ENCODE results near the gene METTL17. TPM values are rescaled to one million over a fixed set of nuclear protein-coding genes. Genes with fewer than 3 reads are reported as not detected.
A peak's percentile ranks its signal among the peaks of the same experiment; 100 is the strongest.

METTL17 gene
- total and polyA plus RNA-seq, 2 of the 13 experiments (the other 11 are each of a cell fraction or from before 2014, with no cell fraction given), result 122 to 199 TPM

DNA sequence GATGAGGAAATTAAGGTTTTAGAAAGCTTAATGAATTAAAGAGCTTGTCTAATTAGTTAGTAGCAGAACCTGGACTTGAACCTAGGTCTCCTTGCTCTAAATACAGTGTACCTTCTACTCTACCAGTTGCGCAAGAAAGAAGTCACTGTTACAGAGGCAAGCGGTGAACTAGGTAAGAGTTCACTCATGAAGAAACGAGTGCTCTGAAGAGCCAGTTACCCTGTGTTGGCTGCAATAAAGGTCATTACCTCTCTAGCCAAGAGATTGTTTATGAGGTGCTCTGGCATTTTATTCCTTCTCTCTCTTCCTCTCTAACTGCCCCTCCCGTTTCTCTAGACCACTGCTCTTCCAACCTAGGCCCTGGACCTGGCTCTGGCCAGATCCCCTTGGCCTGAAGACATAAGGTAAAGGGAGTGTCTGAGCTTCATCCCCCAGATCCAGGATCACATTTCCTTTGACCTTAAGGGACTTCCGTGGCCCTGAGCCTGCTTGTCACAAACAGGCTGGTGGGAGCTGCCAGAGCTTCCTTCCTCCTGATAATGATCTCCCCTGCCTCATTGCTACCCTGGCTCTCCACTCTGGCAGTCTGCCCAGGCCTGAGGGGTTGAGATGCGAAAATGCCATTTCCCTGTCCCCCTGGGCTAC, 54.3 kb downstream of the METTL17 start:
- DNase-seq (ENCODE audit: low spot score) (peak; percentile 78), ATAC-seq (peak; percentile 42), FAIRE-seq (peak; percentile 73)
- H3K9me3 ChIP-seq (ENCODE audit: low read length), result no peaks in the 10 kb centered on the region
- H3K4me3 ChIP-seq (replicated peaks in 1 of 3; ENCODE audit: insufficient read depth in 1 of 3, low read depth in 2 of 3, low read length in 3 of 3), result 0 out of 6 replicates have a peak overlapping the region, but pooled peaks of 1 of the 3 experiments have one; percentile 15
- ChIA-PET CTCF (ENCODE audit: low intra/inter-chr PET ratio, low total read pairs) (interaction anchor here (0.9 to 2.2 kb wide), 2 partner anchors 29 to 48 kb away, joined by 4 to 8 read pairs; no protein-coding TSS in a partner anchor), POLR2A (interaction anchor here (1.2 to 2.3 kb wide), 9 partner anchors 8 to 358 kb away, joined by 3 to 18 read pairs (median 7); partner anchors contain the start of genes ARHGEF40 and NDRG2)
- H3K4me1 ChIP-seq (ENCODE audit: insufficient read depth, low read length), result peaks cover 75% of the 10 kb centered on the region
- WGBS (ENCODE audit: low lambda C conversion rate), result 19% methylated on average over 6 of the region's 6 CpGs
- intact Hi-C loops (cut with micrococcal nuclease; ENCODE audit: unreplicated experiment) (no loop called here), in situ Hi-C loops (cut with HindIII; ENCODE audit: extremely low pct_ligation_motif_present, low pct_unique_long_range_greater_than_20kb) (loop anchor here (5.0 kb wide), 1 partner anchor 187 kb away; no protein-coding TSS in a partner anchor)
- H3K27ac ChIP-seq (ENCODE audit: extremely low read length, insufficient read depth, low read length), result peak overlapping the region; percentile 83
- BruUV-seq (replicated peaks), result no TSS peak
- no peak overlapping the region for H2AFZ ChIP-seq (ENCODE audit: low read length)
- no peaks in the 10 kb centered on the region for H3K79me2 ChIP-seq (ENCODE audit: insufficient read depth, low read length)
- H3K4me2 ChIP-seq (ENCODE audit: low read depth, low read length), result peak overlapping the region; percentile 52
- H3K36me3 ChIP-seq (replicated peaks in 1 of 2; ENCODE audit: control insufficient read depth in 1 of 2, insufficient read depth in 2 of 2, low read length in 2 of 2), result no peaks in the 10 kb centered on the region
- H4K20me1 ChIP-seq (ENCODE audit: insufficient read depth, low read length), result no peaks in the 10 kb centered on the region
- H3K9ac ChIP-seq (ENCODE audit: insufficient read depth, low read depth, low read length), result peak overlapping the region; percentile 14; the same call in 1 of the 2 replicates
- no peaks in the 10 kb centered on the region for H3K27me3 ChIP-seq (ENCODE audit: control insufficient read depth in 1 of 2, insufficient read depth in 2 of 2, low read length in 2 of 2)
- TF ChIP-seq SAFB2 (CRISPR knock-in tag; IDR thresholded peaks at IDR 0.05; ENCODE audit: borderline replicate concordance, low read depth) (no peak; the same call in 1 of the 2 replicates), SRSF1 (optimal IDR thresholded peaks at IDR 0.05; ENCODE audit: low read depth, low read length) (no peak), SSRP1 (CRISPR knock-in tag; IDR thresholded peaks at IDR 0.05) (no peak), ZNF556 (CRISPR knock-in tag; IDR thresholded peaks at IDR 0.05; ENCODE audit: borderline replicate concordance) (no peak), GATAD2A (CRISPR knock-in tag; IDR thresholded peaks at IDR 0.05) (peak; percentile 74), SALL1 (CRISPR knock-in tag; IDR thresholded peaks at IDR 0.05) (peak; percentile 67), SNAPC2 (CRISPR knock-in tag; IDR thresholded peaks at IDR 0.05) (0 out of 2 replicates have a peak, but pooled peaks have one; percentile 59), ZNF451 (CRISPR knock-in tag; IDR thresholded peaks at IDR 0.05) (0 out of 2 replicates have a peak, but pooled peaks have one; percentile 60), ZKSCAN8 (CRISPR knock-in tag; IDR thresholded peaks at IDR 0.05; ENCODE audit: borderline replicate concordance) (peak; percentile 37; the same call in 1 of the 2 replicates), ZNF564 (CRISPR knock-in tag; IDR thresholded peaks at IDR 0.05) (0 out of 2 replicates have a peak, but pooled peaks have one; percentile 37), NCOR1 (IDR thresholded peaks at IDR 0.05; ENCODE audit: borderline replicate concordance, low read length) (peak; percentile 85; the same call in 1 of the 2 replicates), HOXA5 (CRISPR knock-in tag; IDR thresholded peaks at IDR 0.05) (no peak), GABPB1 (CRISPR knock-in tag; IDR thresholded peaks at IDR 0.05) (no peak), ZSCAN29 (CRISPR knock-in tag; conservative IDR thresholded peaks at IDR 0.05) (no peak), CREB1 (IDR thresholded peaks at IDR 0.05) (no peak), CREB1 (CRISPR knock-in tag; IDR thresholded peaks at IDR 0.05) (peak; percentile 57; the same call in 1 of the 2 replicates), SPEN (CRISPR knock-in tag; IDR thresholded peaks at IDR 0.05; ENCODE audit: low read depth) (peak; percentile 80), ZNF350 (CRISPR knock-in tag; IDR thresholded peaks at IDR 0.05; ENCODE audit: borderline replicate concordance, low read depth) (peak; percentile 14; the same call in 1 of the 2 replicates), AGO1 (IDR thresholded peaks at IDR 0.05; ENCODE audit: low read depth, low read length, poor library complexity, severe bottlenecking) (no peak), MIER3 (CRISPR knock-in tag; IDR thresholded peaks at IDR 0.05; ENCODE audit: borderline replicate concordance) (peak; percentile 32; the same call in 1 of the 2 replicates)
- TF ChIP-seq, protein P1, sequence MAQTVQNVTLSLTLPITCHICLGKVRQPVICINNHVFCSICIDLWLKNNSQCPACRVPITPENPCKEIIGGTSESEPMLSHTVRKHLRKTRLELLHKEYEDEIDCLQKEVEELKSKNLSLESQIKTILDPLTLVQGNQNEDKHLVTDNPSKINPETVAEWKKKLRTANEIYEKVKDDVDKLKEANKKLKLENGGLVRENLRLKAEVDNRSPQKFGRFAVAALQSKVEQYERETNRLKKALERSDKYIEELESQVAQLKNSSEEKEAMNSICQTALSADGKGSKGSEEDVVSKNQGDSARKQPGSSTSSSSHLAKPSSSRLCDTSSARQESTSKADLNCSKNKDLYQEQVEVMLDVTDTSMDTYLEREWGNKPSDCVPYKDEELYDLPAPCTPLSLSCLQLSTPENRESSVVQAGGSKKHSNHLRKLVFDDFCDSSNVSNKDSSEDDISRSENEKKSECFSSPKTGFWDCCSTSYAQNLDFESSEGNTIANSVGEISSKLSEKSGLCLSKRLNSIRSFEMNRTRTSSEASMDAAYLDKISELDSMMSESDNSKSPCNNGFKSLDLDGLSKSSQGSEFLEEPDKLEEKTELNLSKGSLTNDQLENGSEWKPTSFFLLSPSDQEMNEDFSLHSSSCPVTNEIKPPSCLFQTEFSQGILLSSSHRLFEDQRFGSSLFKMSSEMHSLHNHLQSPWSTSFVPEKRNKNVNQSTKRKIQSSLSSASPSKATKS (CRISPR knock-in tag; IDR thresholded peaks at IDR 0.05), result no peak

All from HepG2 (cell line).